Skin of body (tissue), 2 donors: Measurements from ENCODE around the gene TSPAN11. TPM values are rescaled to one million over a fixed set of nuclear protein-coding genes. Genes with fewer than 3 reads are reported as not detected.
"Not testable (repeated sequence)": the region's sequence is repeated elsewhere in the genome, so short reads cannot be mapped to it uniquely, and the experiment has no call there.

Source experiments
- DNase-seq: peaks from one replicate; lab custom pipeline; 2025; lab: John Stamatoyannopoulos, UW
- total RNA-seq: library from RNA; depleted of rRNA; stranded (reverse); fragments of >200 nt; gene quantifications from one replicate; pipeline ENCODE4 v1.2.3, GENCODE V29; 2014

Gene TSPAN11
- total RNA-seq, 1 donor from 2014 or later: 10.0 TPM

GRCh38 chr12:31018106-31018789 lies 91.7 kb downstream of the TSPAN11 start:
- no peak for DNase-seq

DNA sequence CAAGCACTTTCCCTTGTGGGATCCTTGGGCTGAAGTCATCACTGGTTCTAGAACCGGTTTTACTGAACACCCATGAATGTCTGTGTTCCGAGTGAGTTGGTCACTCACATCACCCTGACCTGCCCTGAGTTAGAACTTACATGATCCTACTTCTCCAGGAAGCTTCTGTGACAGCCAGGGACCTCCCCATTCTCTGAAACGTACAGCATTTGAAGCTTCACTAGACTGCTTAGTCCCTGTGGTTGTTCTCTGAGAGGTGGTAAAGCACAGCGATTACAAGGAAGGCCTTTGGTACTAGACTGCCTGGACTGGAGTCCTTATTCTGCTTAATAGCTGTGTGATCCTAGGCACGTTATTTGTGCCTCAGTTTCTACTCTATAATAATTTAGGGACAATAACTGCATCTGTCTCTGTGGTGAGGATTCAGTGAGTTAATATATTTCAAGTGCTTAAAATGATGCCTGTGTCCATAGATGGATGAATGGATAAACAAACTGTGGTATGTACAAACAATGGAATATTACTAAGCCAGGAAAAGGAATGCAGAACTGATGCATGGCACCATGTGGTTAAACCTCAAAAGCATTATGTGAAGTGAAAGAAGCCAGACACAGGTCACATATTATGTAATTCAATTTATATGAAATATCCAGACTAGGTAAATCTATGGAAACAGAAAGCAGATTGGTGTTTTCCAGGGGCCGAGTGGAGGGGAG lies 92.4 kb downstream of the TSPAN11 start:
- DNase-seq: no peak

- DNase-seq: no peak
Observed at GRCh38 chr12:31019561-31019960, 93.0 kb downstream of the TSPAN11 start.

DNA sequence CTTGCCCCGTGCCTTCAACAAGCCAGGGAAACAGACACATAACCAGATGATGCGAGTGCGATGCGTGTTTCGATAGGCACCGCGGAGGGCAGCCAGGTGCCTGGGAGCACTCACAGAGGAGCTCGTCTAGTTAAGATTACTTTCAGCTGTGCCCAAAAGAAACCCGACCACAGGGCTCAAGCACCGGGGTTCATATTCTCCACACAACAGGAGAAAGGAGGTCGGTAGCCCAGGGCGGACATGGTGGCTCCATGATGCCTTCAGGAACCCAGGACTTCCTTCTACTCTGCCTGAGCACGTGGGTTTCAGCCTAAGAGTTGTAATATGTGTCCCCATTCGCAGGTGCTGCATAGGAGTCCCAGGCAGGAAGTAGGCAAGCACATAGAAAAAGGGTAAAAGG lies 93.4 kb downstream of the TSPAN11 start:
- DNase-seq: no peak

- DNase-seq: no peak
Observed at GRCh38 chr12:31020385-31021166, 94.0 kb downstream of the TSPAN11 start.

GRCh38 chr12:31021181-31021580 lies 94.6 kb downstream of the TSPAN11 start:
- no peak for DNase-seq

GRCh38 chr12:31021809-31022494 lies 95.4 kb downstream of the TSPAN11 start:
- no peak for DNase-seq

DNA sequence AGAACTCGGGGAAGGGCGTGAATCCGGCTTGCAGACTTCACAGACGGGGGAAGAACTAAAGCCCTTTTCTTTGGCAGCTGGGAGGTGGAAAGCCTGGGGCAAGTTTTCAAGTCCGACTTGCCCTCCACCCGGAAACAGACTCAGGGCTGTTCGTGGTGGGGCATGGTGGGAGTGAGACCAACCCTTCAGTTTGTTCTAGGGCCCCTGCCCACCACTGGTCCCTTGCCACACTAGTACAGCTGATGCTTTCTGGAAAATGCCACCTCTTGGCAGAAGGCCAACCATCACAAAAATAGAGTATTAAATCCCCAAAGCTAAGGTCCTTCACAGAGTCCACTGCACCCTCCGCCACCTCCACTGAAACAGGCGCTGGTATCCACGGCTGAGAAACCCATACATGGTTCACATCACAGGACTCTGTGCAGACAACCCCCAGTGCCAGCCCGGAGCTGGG lies 96.8 kb downstream of the TSPAN11 start:
- DNase-seq: no peak

DNA sequence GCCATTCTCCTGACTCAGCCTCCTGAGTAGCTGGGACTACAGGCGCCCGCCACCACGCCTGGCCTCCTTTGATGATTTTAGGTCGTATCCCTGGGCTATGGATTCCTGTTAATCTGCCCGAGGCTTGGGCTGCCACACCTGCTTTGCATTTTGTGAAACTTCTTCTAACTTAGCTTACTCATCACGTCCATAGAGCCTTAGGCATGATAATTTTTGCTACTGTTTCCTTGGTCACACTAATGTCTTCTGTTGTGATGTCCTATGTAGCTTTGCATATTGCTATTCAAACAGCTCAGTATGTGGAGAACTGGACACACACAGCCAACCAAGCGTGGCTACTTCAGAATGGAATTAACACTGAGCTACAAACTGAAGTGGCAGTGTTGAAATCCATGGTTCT lies 99.7 kb downstream of the TSPAN11 start:
- no peak for DNase-seq

- not testable (repeated sequence) for DNase-seq
Observed at GRCh38 chr12:31027006-31027405, 100.5 kb downstream of the TSPAN11 start.

DNA sequence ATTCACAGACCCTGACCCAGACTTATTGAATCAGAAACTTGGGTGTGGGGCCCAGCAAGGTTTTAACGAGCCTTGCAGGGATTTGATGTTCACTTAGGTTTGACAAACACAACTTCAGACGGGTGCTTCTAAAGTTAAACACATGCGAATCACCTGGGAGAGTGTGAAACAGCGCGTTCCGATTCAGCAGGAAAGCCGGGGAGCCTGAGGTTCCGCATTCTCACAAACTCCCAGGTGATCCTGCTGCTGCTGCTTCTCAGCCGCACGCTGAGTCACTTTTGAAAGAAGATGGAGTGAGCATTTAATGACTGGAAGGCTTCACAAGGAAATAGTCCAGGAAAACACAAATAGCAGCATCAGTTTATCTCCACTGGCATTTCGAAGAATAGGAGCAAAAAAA lies 102.9 kb downstream of the TSPAN11 start:
- DNase-seq: no peak

GRCh38 chr12:31029916-31030562 lies 103.5 kb downstream of the TSPAN11 start:
- DNase-seq: no peak

DNA sequence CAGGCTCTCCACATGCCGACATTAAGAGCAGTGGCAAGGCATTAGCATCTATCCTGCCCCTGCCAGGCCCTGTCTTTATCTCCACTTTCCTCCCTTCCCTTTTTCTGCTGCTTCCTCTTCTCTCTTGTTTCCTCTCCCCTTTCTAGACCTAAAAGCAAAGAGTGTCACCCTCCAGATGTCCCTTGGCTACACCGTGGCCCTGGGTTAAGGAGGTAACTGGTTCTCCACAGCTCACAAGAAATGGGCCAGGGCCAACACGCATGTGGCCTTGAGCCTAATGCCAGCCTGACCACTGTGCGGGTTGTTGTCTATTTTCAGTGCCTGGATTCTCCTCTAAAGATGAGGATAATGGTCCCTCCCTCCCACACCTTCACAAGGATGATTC lies 105.4 kb downstream of the TSPAN11 start:
- no peak for DNase-seq

- no peak for DNase-seq
Observed at GRCh38 chr12:31033146-31033545, 106.6 kb downstream of the TSPAN11 start.

- no peak for DNase-seq
Observed at GRCh38 chr12:31033681-31034080, 107.1 kb downstream of the TSPAN11 start.

DNA sequence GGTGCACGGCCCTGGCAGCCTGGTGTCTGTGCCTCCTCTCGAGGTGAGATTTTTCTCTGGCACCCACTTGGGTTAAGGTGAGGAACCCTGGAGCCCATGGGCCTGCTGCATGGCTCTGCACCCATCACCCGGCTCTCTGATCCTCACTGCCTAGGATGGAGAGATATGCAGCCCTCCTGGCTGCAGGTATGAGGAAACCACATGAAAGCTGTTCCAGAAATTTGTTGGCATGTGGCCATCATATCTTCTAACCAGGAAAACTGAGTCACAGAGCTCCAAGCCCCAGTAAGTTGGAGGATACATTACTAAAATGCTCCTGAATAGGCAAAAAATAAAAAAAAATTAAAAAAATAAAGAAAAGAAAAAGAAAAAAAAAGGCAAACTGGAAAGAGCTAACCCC lies 107.8 kb downstream of the TSPAN11 start:
- DNase-seq: no peak

- no peak for DNase-seq
Observed at GRCh38 chr12:31035226-31035625, 108.7 kb downstream of the TSPAN11 start.

GRCh38 chr12:31035967-31036665 lies 109.6 kb downstream of the TSPAN11 start:
- DNase-seq: no peak

- no peak for DNase-seq
Observed at GRCh38 chr12:31037028-31037427, 110.5 kb downstream of the TSPAN11 start.

DNA sequence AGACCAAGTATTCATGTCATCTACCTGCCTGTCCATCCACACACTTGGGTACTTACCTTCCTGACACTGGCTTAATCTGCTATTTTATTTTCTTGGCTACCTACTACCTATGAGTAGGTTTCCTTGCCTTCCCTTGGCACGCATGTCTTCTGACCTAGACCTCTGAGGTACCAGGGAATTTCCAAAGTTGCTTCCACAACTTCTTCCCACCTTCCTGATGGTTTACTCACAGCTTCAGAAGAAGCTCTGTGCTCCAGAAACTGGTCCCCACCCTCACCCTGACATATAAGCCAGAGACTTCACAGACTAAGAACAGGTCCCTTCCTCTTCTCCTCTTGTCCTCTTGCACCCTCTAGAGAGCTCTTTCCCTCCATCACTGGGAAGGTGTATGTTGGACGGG lies 111.4 kb downstream of the TSPAN11 start:
- DNase-seq: no peak
